Prostate gland (tissue), 2 donors: ENCODE data around the gene CRB2. TPM values are rescaled to one million over a fixed set of nuclear protein-coding genes. Genes with fewer than 3 reads are reported as not detected.

ENCODE experiments used
- DNase-seq: peaks from one replicate; pipeline ENCODE4 v3.0.0-alpha.2; 2019; ENCODE audit warnings: low spot score
- H3K27ac ChIP-seq, 2 donors: fragments of 200-600 bp; sonication (generic); 2 replicates each; pipeline ENCODE4 v1.5.1; 2017 to 2019
- H3K27me3 ChIP-seq: fragments of 200-600 bp; sonication (generic); replicated peaks from 2 replicates; pipeline ENCODE4 v1.5.1; 2019; ENCODE audit not compliant: insufficient read depth
- H3K36me3 ChIP-seq, 2 donors: fragments of 200-600 bp; sonication (generic); 1 replicate in 1 of 2; 2 replicates in 1 of 2; pipeline versions ENCODE4 v1.5.1 to v1.8.1; 2017 to 2019
- H3K4me1 ChIP-seq: fragments of 200-600 bp; sonication (generic); replicated peaks from 2 replicates; pipeline ENCODE4 v1.5.1; 2019
- H3K4me3 ChIP-seq, 2 donors: fragments of 200-600 bp; sonication (generic); 2 replicates each; pipeline ENCODE4 v1.5.1; 2017 to 2019
- H3K9me3 ChIP-seq: fragments of 200-600 bp; sonication (generic); 2 replicates; pipeline ENCODE4 v1.5.1; 2017
- POLR2A ChIP-seq: fragments of 450-650 bp; IDR thresholded peaks from one replicate; pipeline ENCODE4 v1.6.1; 2016; ENCODE audit warnings: antibody characterized with exemption, mild to moderate bottlenecking
- POLR2AphosphoS5 ChIP-seq: sonication (generic); formaldehyde crosslinking; IDR thresholded peaks from one replicate; pipeline ENCODE4 v1.6.1; 2017; ENCODE audit warnings: antibody characterized with exemption
- WGBS: methylation state at CpG from one replicate; pipeline ENCODE4 v1.1.5; 2018; 5-methylcytosine and 5-hydroxymethylcytosine counted together
- intact Hi-C: fragments of 100-400 bp; cut with DNase I; formaldehyde crosslinking; loops from one replicate; pipeline ENCODE4 v1.14.2; 2022
- total RNA-seq, 2 donors: library from RNA; depleted of rRNA; stranded (reverse); fragments of >200 nt; gene quantifications; one replicate each; pipeline ENCODE4 v1.1.0, GENCODE V29; 2016
- TF ChIP-seq, protein P1 (sequence below), 4 experiments: fragments of 200-600 bp in 2 of 4; fragments of 450-650 bp in 2 of 4; sonication (generic) in 2 of 4; IDR thresholded peaks; 1 replicate in 3 of 4; 2 replicates in 1 of 4; pipeline ENCODE4 v1.5.1; 2016 to 2019; ENCODE audit warnings: antibody characterized with exemption in 4 of 4, mild to moderate bottlenecking in 2 of 4, moderate library complexity in 2 of 4

CRB2 gene
- total RNA-seq, 2 donors from 2014 or later: 1.7 TPM; not detected in 1

DNA sequence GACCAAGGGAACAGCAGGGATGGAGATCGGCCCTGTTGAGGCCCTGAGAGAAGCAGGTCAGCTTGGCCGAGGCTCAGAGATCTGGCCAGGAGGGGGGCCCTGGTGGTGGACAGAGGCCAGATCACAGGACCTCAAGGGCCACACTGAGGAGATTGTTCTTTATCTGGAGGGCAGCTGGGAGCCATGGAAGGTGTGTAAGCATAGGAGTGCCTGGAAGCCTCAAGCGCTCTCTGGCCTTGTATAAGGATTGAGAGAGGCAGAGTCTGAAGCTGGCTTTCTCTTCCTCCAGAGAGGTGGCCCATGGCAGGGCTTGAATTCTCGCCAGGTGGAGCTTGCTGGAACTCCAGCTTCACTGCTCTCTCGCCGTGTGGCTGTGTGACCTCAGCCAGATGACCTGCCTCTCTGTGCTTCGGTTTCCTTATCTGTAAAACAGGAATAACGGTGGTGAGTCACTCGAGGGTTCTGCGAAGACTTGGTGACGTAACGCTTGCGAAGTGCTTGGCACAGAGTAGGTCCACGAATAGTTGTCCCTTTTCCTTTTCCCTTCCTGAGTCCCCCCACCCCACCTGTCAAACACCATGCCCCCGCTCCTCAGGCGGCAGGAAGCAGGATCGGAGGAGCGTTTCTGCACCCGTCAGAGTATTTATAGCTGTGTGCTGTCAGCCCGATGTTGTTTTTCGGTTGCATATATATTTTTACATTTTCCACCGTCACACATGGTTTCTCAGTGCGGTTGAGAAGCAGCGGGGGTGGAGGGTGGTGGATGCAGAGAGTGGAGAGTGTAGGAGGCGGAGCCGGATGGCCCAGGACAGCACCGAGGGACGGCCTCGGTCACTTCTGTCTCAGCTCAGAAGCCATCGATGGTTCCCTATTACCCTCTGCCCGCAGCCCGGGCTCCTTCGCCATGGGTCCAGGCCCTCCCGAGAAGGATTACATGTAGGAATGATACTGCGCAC, 17.0 kb upstream of the CRB2 start:
- H3K27ac ChIP-seq: no peak overlapping the region
- H3K4me3 ChIP-seq: no peak overlapping the region
- no peaks in the 10 kb centered on the region for H3K36me3 ChIP-seq
- no peaks in the 10 kb centered on the region for H3K27me3 ChIP-seq
- no peaks in the 10 kb centered on the region for H3K4me1 ChIP-seq
- DNase-seq: no peak
- TF ChIP-seq, protein P1, sequence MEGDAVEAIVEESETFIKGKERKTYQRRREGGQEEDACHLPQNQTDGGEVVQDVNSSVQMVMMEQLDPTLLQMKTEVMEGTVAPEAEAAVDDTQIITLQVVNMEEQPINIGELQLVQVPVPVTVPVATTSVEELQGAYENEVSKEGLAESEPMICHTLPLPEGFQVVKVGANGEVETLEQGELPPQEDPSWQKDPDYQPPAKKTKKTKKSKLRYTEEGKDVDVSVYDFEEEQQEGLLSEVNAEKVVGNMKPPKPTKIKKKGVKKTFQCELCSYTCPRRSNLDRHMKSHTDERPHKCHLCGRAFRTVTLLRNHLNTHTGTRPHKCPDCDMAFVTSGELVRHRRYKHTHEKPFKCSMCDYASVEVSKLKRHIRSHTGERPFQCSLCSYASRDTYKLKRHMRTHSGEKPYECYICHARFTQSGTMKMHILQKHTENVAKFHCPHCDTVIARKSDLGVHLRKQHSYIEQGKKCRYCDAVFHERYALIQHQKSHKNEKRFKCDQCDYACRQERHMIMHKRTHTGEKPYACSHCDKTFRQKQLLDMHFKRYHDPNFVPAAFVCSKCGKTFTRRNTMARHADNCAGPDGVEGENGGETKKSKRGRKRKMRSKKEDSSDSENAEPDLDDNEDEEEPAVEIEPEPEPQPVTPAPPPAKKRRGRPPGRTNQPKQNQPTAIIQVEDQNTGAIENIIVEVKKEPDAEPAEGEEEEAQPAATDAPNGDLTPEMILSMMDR (IDR thresholded peaks at IDR 0.05): no peak
- TF ChIP-seq POLR2A: no peak
- TF ChIP-seq POLR2AphosphoS5: no peak
- H3K9me3 ChIP-seq: no peaks in the 10 kb centered on the region
- 82% methylated on average over 35 of the region's 35 CpGs for WGBS
- intact Hi-C loops: no loop called here

DNA sequence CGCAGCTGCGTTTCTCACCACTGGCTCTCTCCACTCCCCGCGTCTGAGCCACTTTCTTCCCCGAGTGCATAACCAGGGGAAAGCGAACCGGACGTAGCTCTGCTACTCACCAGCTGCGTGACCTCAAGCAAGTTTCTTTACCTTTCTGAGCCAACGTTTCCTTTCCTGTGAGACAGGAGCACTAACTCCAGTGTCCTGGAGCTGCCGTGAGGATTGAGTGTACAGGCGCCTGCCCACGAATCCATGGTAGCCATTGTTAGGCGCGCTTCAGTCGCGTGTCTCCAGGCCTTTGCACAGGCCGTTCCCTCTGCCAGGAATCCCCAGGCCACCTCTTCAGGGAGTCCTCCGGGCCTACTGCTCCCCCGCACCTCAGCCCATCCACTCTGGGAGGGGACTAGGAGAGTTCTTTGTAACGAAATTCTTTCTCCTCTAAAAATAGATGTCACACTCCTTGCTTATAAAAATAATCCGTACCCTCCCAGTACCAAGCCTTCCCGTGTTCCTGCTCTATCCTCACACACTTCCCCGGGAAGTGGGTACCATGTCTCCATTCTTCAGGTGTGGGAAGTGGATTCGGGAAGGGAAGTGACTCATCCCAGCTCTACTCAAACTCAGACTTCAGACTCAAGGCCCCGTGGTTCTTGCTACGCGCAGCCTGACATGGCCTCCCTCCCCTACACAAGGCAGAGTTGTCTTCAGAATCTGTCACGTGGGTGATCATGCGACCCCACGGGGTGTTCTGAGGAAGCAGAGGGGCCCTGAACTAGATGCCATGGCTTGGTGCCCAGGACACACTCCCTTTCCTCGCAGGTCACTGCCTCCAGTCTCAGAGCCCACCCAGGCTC, 16.1 kb upstream of the CRB2 start:
- no peak overlapping the region for H3K4me3 ChIP-seq
- WGBS: 70% methylated on average over 32 of the region's 32 CpGs
- TF ChIP-seq POLR2AphosphoS5: no peak
- TF ChIP-seq POLR2A: no peak
- TF ChIP-seq, protein P1 (IDR thresholded peaks at IDR 0.05): no peak
- no peaks in the 10 kb centered on the region for H3K9me3 ChIP-seq
- no peaks in the 10 kb centered on the region for H3K27me3 ChIP-seq
- DNase-seq: no peak
- no peak overlapping the region for H3K27ac ChIP-seq
- H3K4me1 ChIP-seq: no peaks in the 10 kb centered on the region
- no peaks in the 10 kb centered on the region for H3K36me3 ChIP-seq
- intact Hi-C loops: no loop called here

DNA sequence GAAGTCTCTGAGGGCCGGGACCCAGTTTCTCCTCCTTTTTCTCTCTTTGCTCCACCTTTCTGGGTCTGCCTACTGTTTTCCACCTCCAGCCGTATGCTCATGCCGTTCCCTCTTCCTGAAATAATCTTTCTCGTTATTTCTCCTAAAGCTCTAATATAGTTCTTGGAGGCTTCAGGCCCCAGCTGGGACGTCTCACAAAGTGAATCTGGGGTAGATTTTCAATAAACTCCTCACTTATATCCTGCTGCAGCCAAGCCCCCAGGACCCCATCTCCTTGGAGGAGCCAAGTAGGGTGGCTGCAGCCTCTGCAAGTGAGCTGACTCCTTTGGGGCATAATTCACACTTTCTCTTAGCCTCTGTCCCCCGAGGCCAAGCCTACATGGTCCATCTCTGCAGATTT, 14.2 kb upstream of the CRB2 start:
- intact Hi-C loops: no loop called here

DNA sequence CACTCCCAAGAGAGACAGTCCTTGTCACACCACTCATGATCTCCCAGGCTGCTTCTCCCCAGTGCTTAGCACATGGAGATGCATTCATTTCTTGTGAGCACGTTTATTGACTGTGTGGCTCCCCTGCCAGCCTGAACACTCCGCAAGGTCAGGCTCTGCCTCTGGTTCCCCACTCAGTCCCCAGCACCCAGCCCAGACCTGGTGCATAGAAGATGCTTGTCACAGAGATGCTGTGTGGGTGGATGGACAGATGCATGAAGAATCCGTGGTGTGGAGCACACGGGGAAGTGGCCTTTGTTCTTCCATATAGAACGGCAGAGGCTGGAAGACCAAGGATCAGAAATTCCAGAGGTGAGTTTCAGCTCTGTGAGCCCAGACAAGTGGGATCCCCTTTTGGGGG, 13.8 kb upstream of the CRB2 start:
- TF ChIP-seq POLR2A (no peak), POLR2AphosphoS5 (no peak)
- TF ChIP-seq, protein P1 (IDR thresholded peaks at IDR 0.05): no peak

More for the DNA sequence above, 14.2 kb upstream of the CRB2 start:
- WGBS: 67% methylated on average over 6 of the region's 6 CpGs
- H3K27me3 ChIP-seq: no peaks in the 10 kb centered on the region
- no peaks in the 10 kb centered on the region for H3K4me1 ChIP-seq
- H3K36me3 ChIP-seq: no peaks in the 10 kb centered on the region
- DNase-seq: no peak
- no peaks in the 10 kb centered on the region for H3K9me3 ChIP-seq
- H3K4me3 ChIP-seq: no peak overlapping the region
- H3K27ac ChIP-seq: no peak overlapping the region
- TF ChIP-seq POLR2A (no peak), POLR2AphosphoS5 (no peak)
- TF ChIP-seq, protein P1 (IDR thresholded peaks at IDR 0.05): no peak

More for the DNA sequence above, 13.8 kb upstream of the CRB2 start:
- Histone ChIP-seq H3K4me1 (no peaks in the 10 kb centered on the region), H3K4me3 (no peak overlapping the region), H3K9me3 (no peaks in the 10 kb centered on the region), H3K27me3 (no peaks in the 10 kb centered on the region), H3K36me3 (no peaks in the 10 kb centered on the region), H3K27ac (no peak overlapping the region)
- intact Hi-C loops: no loop called here
- 85% methylated on average over 5 of the region's 5 CpGs for WGBS
- DNase-seq: no peak
